Measurements from ENCODE around the gene SH3RF3.

DNA sequence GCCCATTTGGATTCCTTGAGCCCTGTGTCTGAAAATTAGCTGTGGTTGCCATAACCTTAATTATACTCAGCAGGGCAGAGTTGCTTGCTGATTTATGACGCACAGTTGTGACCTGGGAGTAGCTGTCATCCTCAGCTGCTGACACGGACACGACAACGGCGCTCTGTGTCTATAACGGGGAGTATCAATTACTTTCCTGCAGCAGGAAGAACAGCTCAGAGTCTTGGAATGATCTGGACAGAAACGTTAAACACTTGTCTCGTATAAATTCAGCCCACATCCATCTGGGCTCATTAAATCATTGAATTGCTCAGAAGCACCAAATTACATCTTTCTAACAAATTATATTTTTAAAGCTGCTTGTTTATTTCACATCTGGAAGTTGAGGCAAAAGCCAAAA, 368.5 kb downstream of the SH3RF3 start:
- TF ChIP-seq, protein P1, sequence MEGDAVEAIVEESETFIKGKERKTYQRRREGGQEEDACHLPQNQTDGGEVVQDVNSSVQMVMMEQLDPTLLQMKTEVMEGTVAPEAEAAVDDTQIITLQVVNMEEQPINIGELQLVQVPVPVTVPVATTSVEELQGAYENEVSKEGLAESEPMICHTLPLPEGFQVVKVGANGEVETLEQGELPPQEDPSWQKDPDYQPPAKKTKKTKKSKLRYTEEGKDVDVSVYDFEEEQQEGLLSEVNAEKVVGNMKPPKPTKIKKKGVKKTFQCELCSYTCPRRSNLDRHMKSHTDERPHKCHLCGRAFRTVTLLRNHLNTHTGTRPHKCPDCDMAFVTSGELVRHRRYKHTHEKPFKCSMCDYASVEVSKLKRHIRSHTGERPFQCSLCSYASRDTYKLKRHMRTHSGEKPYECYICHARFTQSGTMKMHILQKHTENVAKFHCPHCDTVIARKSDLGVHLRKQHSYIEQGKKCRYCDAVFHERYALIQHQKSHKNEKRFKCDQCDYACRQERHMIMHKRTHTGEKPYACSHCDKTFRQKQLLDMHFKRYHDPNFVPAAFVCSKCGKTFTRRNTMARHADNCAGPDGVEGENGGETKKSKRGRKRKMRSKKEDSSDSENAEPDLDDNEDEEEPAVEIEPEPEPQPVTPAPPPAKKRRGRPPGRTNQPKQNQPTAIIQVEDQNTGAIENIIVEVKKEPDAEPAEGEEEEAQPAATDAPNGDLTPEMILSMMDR (IDR thresholded peaks at IDR 0.05) = no peak
- TF ChIP-seq POLR2A (IDR thresholded peaks at IDR 0.05) = no peak
